HG02571 (cell line): ENCODE results near the gene OMD.
"Not testable (repeated sequence)": the region's sequence is repeated elsewhere in the genome, so short reads cannot be mapped to it uniquely, and the experiment has no call there.

ENCODE experiments used
- ATAC-seq: cut with Tn5 transposase; IDR thresholded peaks from one replicate; pipeline ENCODE4 v1.9.1; 2021; ENCODE audit warnings: mild to moderate bottlenecking, moderate library complexity; ENCODE audit not compliant: unreplicated experiment

The OMD gene

GRCh38 chr9:92414566-92414965 lies 9.7 kb downstream of the OMD start:
- ATAC-seq = no peak

- not testable (repeated sequence) for ATAC-seq
Measured at GRCh38 chr9:92411157-92411556, 13.1 kb downstream of the OMD start.

GRCh38 chr9:92408747-92409478 lies 15.4 kb downstream of the OMD start:
- no peak for ATAC-seq

GRCh38 chr9:92407818-92408217 lies 16.5 kb downstream of the OMD start:
- ATAC-seq = no peak

- peak; percentile 53 for ATAC-seq
Measured at GRCh38 chr9:92406477-92406876, 17.8 kb downstream of the OMD start.

- no peak for ATAC-seq
Measured at GRCh38 chr9:92405818-92406217, 18.5 kb downstream of the OMD start.

- no peak for ATAC-seq
Measured at GRCh38 chr9:92404042-92404836, 20.0 kb downstream of the OMD start, which contains the start of gene OGN. Gene OGN, minus strand, starts transcription at chr9:92404578. Its CDS starts 1,171 bp downstream, at chr9:92403407.

- no peak for ATAC-seq
Measured at GRCh38 chr9:92402826-92403745, 21.2 kb downstream of the OMD start.

- no peak for ATAC-seq
Measured at GRCh38 chr9:92402360-92402759, 21.9 kb downstream of the OMD start.

GRCh38 chr9:92397853-92398252 lies 26.4 kb downstream of the OMD start:
- no peak for ATAC-seq

GRCh38 chr9:92395617-92396016 lies 28.7 kb downstream of the OMD start:
- no peak for ATAC-seq

GRCh38 chr9:92393686-92394085 lies 30.6 kb downstream of the OMD start:
- no peak for ATAC-seq

- no peak for ATAC-seq
Measured at GRCh38 chr9:92392690-92393089, 31.6 kb downstream of the OMD start.

GRCh38 chr9:92385953-92386352 lies 38.3 kb downstream of the OMD start:
- no peak for ATAC-seq

GRCh38 chr9:92385477-92385876 lies 38.8 kb downstream of the OMD start:
- no peak for ATAC-seq

- ATAC-seq = no peak
Measured at GRCh38 chr9:92385001-92385400, 39.3 kb downstream of the OMD start.

GRCh38 chr9:92384375-92384774 lies 39.9 kb downstream of the OMD start:
- ATAC-seq = no peak

- ATAC-seq = no peak
Measured at GRCh38 chr9:92381775-92382174, 42.5 kb downstream of the OMD start.

- no peak for ATAC-seq
Measured at GRCh38 chr9:92380603-92381002, 43.7 kb downstream of the OMD start.

GRCh38 chr9:92378865-92379560 lies 45.3 kb downstream of the OMD start:
- ATAC-seq = no peak

- ATAC-seq = no peak
Measured at GRCh38 chr9:92377876-92378275, 46.4 kb downstream of the OMD start.
